ENCODE results near the gene ANO2.

The ANO2 gene

GRCh38 chr12:5817246-5817645 lies 127.8 kb downstream of the ANO2 start:
- H3K4me3 ChIP-seq (ENCODE audit: low read length) = no peak overlapping the region
- TF ChIP-seq ZNF274 (IDR thresholded peaks at IDR 0.05; ENCODE audit: low read depth, low read length) = no peak

GRCh38 chr12:5809586-5809985 lies 135.5 kb downstream of the ANO2 start:
- TF ChIP-seq ZNF274 (IDR thresholded peaks at IDR 0.05; ENCODE audit: low read depth, low read length) = no peak
- no peak overlapping the region for H3K4me3 ChIP-seq (ENCODE audit: low read length)

GRCh38 chr12:5808981-5809380 lies 136.1 kb downstream of the ANO2 start:
- no peak overlapping the region for H3K4me3 ChIP-seq (ENCODE audit: low read length)
- no peak for TF ChIP-seq ZNF274 (IDR thresholded peaks at IDR 0.05; ENCODE audit: low read depth, low read length)

DNA sequence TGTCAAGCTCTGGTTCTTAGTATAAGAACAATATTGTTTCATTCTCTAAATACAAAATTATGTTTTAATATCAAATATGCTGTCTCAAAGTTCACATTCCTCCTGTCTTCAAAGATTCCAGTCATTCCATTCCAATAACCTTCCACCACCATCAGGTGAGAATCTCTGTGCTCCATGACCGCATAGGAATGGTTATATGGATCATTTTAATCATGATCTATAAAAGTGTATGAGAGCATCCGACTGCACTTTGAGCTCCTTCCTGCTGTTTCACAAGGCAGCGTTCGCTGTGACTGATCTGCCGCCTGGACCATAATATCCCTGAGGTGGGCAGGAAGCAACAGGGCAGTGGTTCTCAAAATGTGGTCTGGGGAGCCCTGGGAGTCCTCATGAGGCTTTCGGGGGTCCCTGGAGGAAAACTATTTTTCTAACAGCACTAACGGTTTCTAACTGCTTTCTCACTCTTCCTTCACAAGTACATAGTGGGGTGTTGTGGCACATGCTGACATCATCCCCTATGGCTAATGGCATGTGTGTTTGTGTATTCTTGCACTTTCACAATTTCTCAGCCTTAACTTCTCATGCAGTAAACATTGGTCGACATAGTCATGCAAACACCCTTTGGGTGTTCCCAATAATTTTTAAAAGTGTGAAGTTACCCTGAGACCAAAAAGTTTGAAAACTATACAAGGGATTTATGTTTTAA lies 137.4 kb downstream of the ANO2 start:
- TF ChIP-seq ZNF274 (IDR thresholded peaks at IDR 0.05; ENCODE audit: low read depth, low read length) = no peak
- H3K4me3 ChIP-seq (ENCODE audit: low read length) = no peak overlapping the region

- no peak for TF ChIP-seq ZNF274 (IDR thresholded peaks at IDR 0.05; ENCODE audit: low read depth, low read length)
- no peak overlapping the region for H3K4me3 ChIP-seq (ENCODE audit: low read length)
These were observed 138.0 kb downstream of the ANO2 start for GRCh38 chr12:5807090-5807414.

GRCh38 chr12:5806371-5807089 lies 138.5 kb downstream of the ANO2 start:
- TF ChIP-seq ZNF274 (IDR thresholded peaks at IDR 0.05; ENCODE audit: low read depth, low read length) = no peak
- no peak overlapping the region for H3K4me3 ChIP-seq (ENCODE audit: low read length)

- no peak overlapping the region for H3K4me3 ChIP-seq (ENCODE audit: low read length)
- no peak for TF ChIP-seq ZNF274 (IDR thresholded peaks at IDR 0.05; ENCODE audit: low read depth, low read length)
These were observed 141.5 kb downstream of the ANO2 start for GRCh38 chr12:5803532-5803931.

DNA sequence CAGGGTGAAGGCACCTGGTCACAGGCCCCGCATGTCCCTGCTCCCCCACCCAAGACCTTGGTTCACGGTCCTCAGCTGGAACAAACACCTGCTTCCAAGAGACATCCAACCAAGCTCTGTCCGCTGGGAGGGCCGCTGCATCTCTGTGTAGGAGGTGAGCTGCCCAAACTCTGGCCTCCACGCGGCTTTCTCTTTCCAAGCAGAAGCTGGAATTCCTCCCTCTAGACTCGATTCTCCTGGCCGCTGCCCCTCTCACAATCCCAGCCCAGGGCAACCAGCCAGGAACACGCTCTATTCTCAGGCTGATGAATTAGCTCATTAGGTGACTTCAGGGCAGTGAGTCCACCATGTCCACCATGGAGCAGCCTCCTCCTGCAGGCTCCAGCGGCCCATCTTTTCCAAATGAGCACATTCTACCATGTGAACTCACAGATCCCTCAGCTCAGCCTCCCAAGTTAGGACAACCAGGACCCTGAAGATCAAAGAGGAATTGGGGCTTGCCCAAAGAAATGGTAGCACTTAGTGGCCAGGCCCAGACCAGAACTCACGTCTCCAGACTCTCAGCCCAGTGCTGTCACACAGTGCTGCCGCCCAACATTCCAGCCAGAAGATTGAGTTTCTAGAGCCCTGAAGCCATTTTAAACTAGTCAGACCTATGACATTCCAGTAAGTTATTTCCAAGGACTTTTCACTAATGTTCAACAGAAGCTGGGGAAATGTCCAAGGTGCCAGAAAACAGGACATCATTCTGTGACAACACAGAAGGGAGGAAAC lies 146.6 kb downstream of the ANO2 start:
- TF ChIP-seq ZNF274 (IDR thresholded peaks at IDR 0.05; ENCODE audit: low read depth, low read length) = no peak
- H3K4me3 ChIP-seq (ENCODE audit: low read length) = no peak overlapping the region

DNA sequence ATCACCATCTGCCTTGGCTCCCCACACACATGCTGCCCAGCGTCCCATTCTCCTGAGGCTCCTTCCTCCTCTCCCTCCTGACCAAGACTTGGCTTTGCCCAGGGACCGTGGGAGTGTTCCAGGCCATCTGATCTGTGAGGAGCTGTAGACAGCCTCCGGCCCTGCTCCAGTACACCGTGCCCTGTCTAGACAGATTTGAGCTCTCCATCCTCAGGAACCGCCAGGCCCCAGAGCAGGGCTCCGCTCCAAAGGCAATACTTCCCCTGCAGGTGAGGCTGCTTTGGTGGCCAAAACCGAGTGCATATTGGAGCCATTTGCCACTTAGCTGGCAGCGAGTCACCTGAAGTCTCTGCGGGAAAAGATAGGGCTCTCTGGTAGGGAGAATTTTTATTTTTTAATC lies 147.4 kb downstream of the ANO2 start:
- H3K4me3 ChIP-seq (ENCODE audit: low read length) = no peak overlapping the region
- TF ChIP-seq ZNF274 (IDR thresholded peaks at IDR 0.05; ENCODE audit: low read depth, low read length) = no peak

- no peak for TF ChIP-seq ZNF274 (IDR thresholded peaks at IDR 0.05; ENCODE audit: low read depth, low read length)
- no peak overlapping the region for H3K4me3 ChIP-seq (ENCODE audit: low read length)
These were observed 148.2 kb downstream of the ANO2 start for GRCh38 chr12:5796959-5797225.

GRCh38 chr12:5796171-5796958 lies 148.7 kb downstream of the ANO2 start:
- TF ChIP-seq ZNF274 (IDR thresholded peaks at IDR 0.05; ENCODE audit: low read depth, low read length) = no peak

DNA sequence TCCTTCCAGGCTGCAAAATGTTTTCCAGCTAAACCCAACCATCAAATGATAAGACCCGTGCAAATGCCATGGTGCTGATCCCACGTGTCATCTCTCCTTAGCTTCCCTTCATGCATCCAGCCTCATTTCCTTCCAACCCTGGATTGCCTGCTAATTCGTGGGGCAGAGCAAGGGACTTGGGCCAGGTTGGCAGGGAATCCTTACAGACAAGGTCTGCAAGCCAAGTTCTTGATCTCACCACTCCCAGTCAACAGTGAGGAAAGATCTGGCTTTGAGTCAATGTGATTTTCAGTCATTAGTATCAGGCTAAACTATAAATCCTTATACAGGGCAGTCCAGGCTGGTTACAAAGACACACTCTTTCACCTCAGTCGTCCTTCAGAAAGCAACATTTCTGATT lies 150.9 kb downstream of the ANO2 start:
- no peak overlapping the region for H3K4me3 ChIP-seq (ENCODE audit: low read length)
- TF ChIP-seq ZNF274 (IDR thresholded peaks at IDR 0.05; ENCODE audit: low read depth, low read length) = no peak

More at GRCh38 chr12:5796171-5796958, 148.7 kb downstream of the ANO2 start:
- no peak overlapping the region for H3K4me3 ChIP-seq (ENCODE audit: low read length)

DNA sequence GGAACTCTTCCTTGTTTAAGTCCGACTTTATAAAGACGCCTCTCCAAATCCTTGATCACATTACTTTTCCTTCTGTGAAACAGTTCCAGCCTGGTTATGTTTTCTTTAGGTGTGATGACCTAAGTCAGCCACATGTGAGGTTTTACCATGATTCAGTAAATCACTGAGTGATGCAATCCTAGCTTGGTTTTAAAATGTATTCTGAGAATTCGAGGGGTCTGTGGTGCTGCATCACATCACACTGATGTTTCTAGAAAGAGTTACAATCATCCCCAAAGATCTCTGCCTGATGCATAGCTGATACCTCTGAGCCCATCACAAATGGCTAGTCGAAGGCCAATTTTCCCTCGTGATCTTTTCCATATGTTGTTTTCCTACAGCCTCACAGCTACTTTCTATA lies 152.7 kb downstream of the ANO2 start:
- H3K4me3 ChIP-seq (ENCODE audit: low read length) = no peak overlapping the region
- no peak for TF ChIP-seq ZNF274 (IDR thresholded peaks at IDR 0.05; ENCODE audit: low read depth, low read length)

GRCh38 chr12:5789469-5789968 lies 155.5 kb downstream of the ANO2 start:
- TF ChIP-seq ZNF274 (IDR thresholded peaks at IDR 0.05; ENCODE audit: low read depth, low read length) = no peak
- H3K4me3 ChIP-seq (ENCODE audit: low read length) = no peak overlapping the region
